ENCODE results near the gene GUCY2C.

GRCh38 chr12:14573118-14573517 lies 123.3 kb downstream of the GUCY2C start:
- TF ChIP-seq CTCF (conservative IDR thresholded peaks at IDR 0.05; ENCODE audit: low read length), result no peak
- no peak for TF ChIP-seq EZH2phosphoT487 (IDR thresholded peaks at IDR 0.05; ENCODE audit: borderline replicate concordance)
